Kidney capillary endothelial cell (primary cell): ENCODE results near the gene PHKB.
"Not testable (repeated sequence)": the region's sequence is repeated elsewhere in the genome, so short reads cannot be mapped to it uniquely, and the experiment has no call there.

Experiments
- DNase-seq: peaks from one replicate; pipeline ENCODE4 v3.0.0-alpha.2; 2018; ENCODE audit warnings: low spot score

Gene PHKB

GRCh38 chr16:47470211-47470610 is 9.1 kb downstream of the PHKB start:
- no peak for DNase-seq

- DNase-seq, result no peak
These were observed 9.7 kb downstream of the PHKB start for GRCh38 chr16:47470810-47471209.

- not testable (repeated sequence) for DNase-seq
These were observed 11.9 kb downstream of the PHKB start for GRCh38 chr16:47473004-47473403.

- DNase-seq, result no peak
These were observed 12.7 kb downstream of the PHKB start for GRCh38 chr16:47473792-47474191.

GRCh38 chr16:47475786-47476185 is 14.7 kb downstream of the PHKB start:
- DNase-seq, result no peak

GRCh38 chr16:47476654-47477345 is 15.7 kb downstream of the PHKB start:
- no peak for DNase-seq

- no peak for DNase-seq
These were observed 16.5 kb downstream of the PHKB start for GRCh38 chr16:47477679-47478078.

- DNase-seq, result no peak
These were observed 19.3 kb downstream of the PHKB start for GRCh38 chr16:47480410-47480809.

- no peak for DNase-seq
These were observed 20.7 kb downstream of the PHKB start for GRCh38 chr16:47481698-47482374.

GRCh38 chr16:47483616-47484015 is 22.5 kb downstream of the PHKB start:
- DNase-seq, result no peak

GRCh38 chr16:47486856-47487255 is 25.7 kb downstream of the PHKB start:
- no peak for DNase-seq

GRCh38 chr16:47488051-47488450 is 26.9 kb downstream of the PHKB start:
- no peak for DNase-seq

GRCh38 chr16:47490471-47490870 is 29.3 kb downstream of the PHKB start:
- no peak for DNase-seq

- no peak for DNase-seq
These were observed 30.9 kb downstream of the PHKB start for GRCh38 chr16:47492036-47492427.

GRCh38 chr16:47492428-47493377 is 31.6 kb downstream of the PHKB start:
- no peak for DNase-seq

- DNase-seq, result no peak
These were observed 32.5 kb downstream of the PHKB start for GRCh38 chr16:47493381-47494337.

GRCh38 chr16:47499080-47499699 is 38.1 kb downstream of the PHKB start:
- DNase-seq, result no peak

- no peak for DNase-seq
These were observed 38.7 kb downstream of the PHKB start for GRCh38 chr16:47499700-47500264.

GRCh38 chr16:47503936-47504335 is 42.8 kb downstream of the PHKB start:
- DNase-seq, result peak; percentile 35

- DNase-seq, result no peak
These were observed 43.5 kb downstream of the PHKB start for GRCh38 chr16:47504599-47504998.

- no peak for DNase-seq
These were observed 45.7 kb downstream of the PHKB start for GRCh38 chr16:47506800-47507199.
